H9 (cell line): ENCODE results near the gene JPT2. TPM values are rescaled to one million over a fixed set of nuclear protein-coding genes. Genes with fewer than 3 reads are reported as not detected.
A peak's percentile ranks its signal among the peaks of the same experiment; 100 is the strongest.

ENCODE experiments used
- DNase-seq: peaks from one replicate; pipeline ENCODE4 v3.0.0-alpha.2; 2017
- H2AFZ ChIP-seq: one replicate; pipeline ENCODE4 v1.6.1; 2013; ENCODE audit warnings: mild to moderate bottlenecking, low read length, control low read depth, moderate library complexity
- H2AK5ac ChIP-seq: 2 replicates; pipeline ENCODE4 v1.6.1; 2013; ENCODE audit warnings: low read length, control low read depth, mixed read lengths; ENCODE audit not compliant: insufficient read length
- H2BK120ac ChIP-seq: one replicate; pipeline ENCODE4 v1.6.1; 2013; ENCODE audit warnings: low read depth, mild to moderate bottlenecking, low read length, control low read depth, inconsistent platforms; ENCODE audit not compliant: poor library complexity, severe bottlenecking
- H2BK12ac ChIP-seq: 2 replicates; pipeline ENCODE4 v1.6.1; 2013; ENCODE audit warnings: low read length, control low read depth, mixed read lengths, low read depth; ENCODE audit not compliant: insufficient read length
- H2BK15ac ChIP-seq: 2 replicates; pipeline ENCODE4 v1.6.1; 2013; ENCODE audit warnings: low read depth, low read length, control low read depth
- H2BK20ac ChIP-seq: one replicate; pipeline ENCODE4 v1.6.1; 2013; ENCODE audit warnings: low read depth, mild to moderate bottlenecking, low read length, control low read depth, inconsistent platforms; ENCODE audit not compliant: poor library complexity, severe bottlenecking
- H2BK5ac ChIP-seq: 2 replicates; pipeline ENCODE4 v1.6.1; 2013; ENCODE audit warnings: low read length, control low read depth, mixed read lengths; ENCODE audit not compliant: insufficient read length
- H3K14ac ChIP-seq: 2 replicates; pipeline ENCODE4 v1.6.1; 2013; ENCODE audit warnings: low read length, control low read depth; ENCODE audit not compliant: insufficient read depth
- H3K18ac ChIP-seq: 2 replicates; pipeline ENCODE4 v1.6.1; 2013; ENCODE audit warnings: low read depth, mild to moderate bottlenecking, mixed read lengths, low read length, control low read depth; ENCODE audit not compliant: insufficient read length
- H3K23ac ChIP-seq: 2 replicates; pipeline ENCODE4 v1.6.1; 2013; ENCODE audit warnings: low read length, control low read depth, mixed read lengths, low read depth; ENCODE audit not compliant: insufficient read length
- H3K23me2 ChIP-seq: 2 replicates; pipeline ENCODE4 v1.6.1; 2013; ENCODE audit warnings: low read depth, mild to moderate bottlenecking, mixed read lengths, low read length, control low read depth; ENCODE audit not compliant: insufficient read length, poor library complexity, severe bottlenecking
- H3K27ac ChIP-seq: 2 replicates; pipeline ENCODE4 v1.5.1; 2013; ENCODE audit warnings: low read length, control low read depth, mixed read lengths, low read depth; ENCODE audit not compliant: insufficient read length
- H3K27me3 ChIP-seq: 2 replicates; pipeline ENCODE4 v1.6.1; 2013; ENCODE audit warnings: low read length, control low read depth, inconsistent platforms; ENCODE audit not compliant: insufficient read depth
- H3K4ac ChIP-seq: 2 replicates; pipeline ENCODE4 v1.6.1; 2013; ENCODE audit warnings: low read depth, mild to moderate bottlenecking, control low read depth, inconsistent platforms, low read length, moderate library complexity
- H3K4me1 ChIP-seq: 2 replicates; pipeline ENCODE4 v1.6.1; 2013; ENCODE audit warnings: low read length, control low read depth, inconsistent platforms; ENCODE audit not compliant: insufficient read depth
- H3K4me2 ChIP-seq: 2 replicates; pipeline ENCODE4 v1.6.1; 2013; ENCODE audit warnings: low read length, control low read depth, mixed read lengths; ENCODE audit not compliant: insufficient read length, insufficient read depth
- H3K56ac ChIP-seq: 2 replicates; pipeline ENCODE4 v1.6.1; 2013; ENCODE audit warnings: low read depth, mild to moderate bottlenecking, mixed read lengths, low read length, control low read depth; ENCODE audit not compliant: insufficient read length
- H3K79me1 ChIP-seq: 2 replicates; pipeline ENCODE4 v1.6.1; 2013; ENCODE audit warnings: low read depth, mild to moderate bottlenecking, moderate library complexity, low read length, control low read depth, inconsistent platforms; ENCODE audit not compliant: insufficient read depth, poor library complexity, severe bottlenecking
- H3K79me2 ChIP-seq: 2 replicates; pipeline ENCODE4 v1.6.1; 2013; ENCODE audit warnings: low read length, control low read depth, inconsistent platforms; ENCODE audit not compliant: insufficient read depth
- H3K9ac ChIP-seq: 2 replicates; pipeline ENCODE4 v1.6.1; 2013; ENCODE audit warnings: low read length, control low read depth, mixed read lengths; ENCODE audit not compliant: insufficient read length; ENCODE audit errors: extremely low read depth
- H3K9me3 ChIP-seq: one replicate; pipeline ENCODE4 v1.6.1; 2013; ENCODE audit warnings: low read depth, low read length, inconsistent platforms; ENCODE audit not compliant: control insufficient read depth
- H3T11ph ChIP-seq: one replicate; pipeline ENCODE4 v1.6.1; 2013; ENCODE audit warnings: mild to moderate bottlenecking, low read length, control low read depth, inconsistent platforms
- H4K20me1 ChIP-seq: one replicate; pipeline ENCODE4 v1.6.1; 2013; ENCODE audit not compliant: control insufficient read depth, insufficient read length, insufficient read depth
- H4K5ac ChIP-seq: 2 replicates; pipeline ENCODE4 v1.6.1; 2013; ENCODE audit warnings: low read depth, mild to moderate bottlenecking, mixed read lengths, low read length, control low read depth; ENCODE audit not compliant: insufficient read length
- H4K8ac ChIP-seq: replicated peaks from 2 replicates; pipeline ENCODE4 v1.6.1; 2013; ENCODE audit warnings: low read length, control low read depth, mixed read lengths, low read depth; ENCODE audit not compliant: insufficient read length
- H4K91ac ChIP-seq: 2 replicates; pipeline ENCODE4 v1.6.1; 2013; ENCODE audit warnings: low read depth, mild to moderate bottlenecking, moderate library complexity, mixed read lengths, low read length, control low read depth; ENCODE audit not compliant: insufficient read length
- H3K27ac Mint-ChIP-seq, 3 experiments: 2 replicates in 2 of 3; 3 replicates in 1 of 3; pipeline ENCODE4 v1.8.0; 2020 to 2021; ENCODE audit warnings: mixed read lengths in 3 of 3, mild to moderate bottlenecking in 1 of 3, moderate library complexity in 1 of 3
- H3K27me3 Mint-ChIP-seq: 2 replicates; pipeline ENCODE4 v1.8.0; 2021; ENCODE audit warnings: low read depth, mild to moderate bottlenecking, moderate library complexity, mixed read lengths
- H3K36me3 Mint-ChIP-seq, 3 experiments: 2 replicates in 2 of 3; 3 replicates in 1 of 3; pipeline ENCODE4 v1.8.0; 2020 to 2021; ENCODE audit warnings: low read depth in 3 of 3, mixed read lengths in 3 of 3; ENCODE audit not compliant: insufficient read depth in 1 of 3
- H3K4me1 Mint-ChIP-seq, 2 experiments: 2 replicates each; pipeline ENCODE4 v1.8.0; 2020; ENCODE audit warnings: mixed read lengths in 2 of 2
- H3K4me3 Mint-ChIP-seq, 2 experiments: 2 replicates in 1 of 2; 3 replicates in 1 of 2; pipeline ENCODE4 v1.8.0; 2020 to 2021; ENCODE audit warnings: mild to moderate bottlenecking in 2 of 2, mixed read lengths in 2 of 2, moderate library complexity in 1 of 2
- H3K9me3 Mint-ChIP-seq, 2 experiments: 2 replicates in 1 of 2; 3 replicates in 1 of 2; pipeline ENCODE4 v1.8.0; 2020; ENCODE audit warnings: mild to moderate bottlenecking in 2 of 2, mixed read lengths in 2 of 2, moderate library complexity in 1 of 2
- WGBS: extraction: QIAGEN DNeasy Blood & Tissue Kit; methylation state at CpG from one replicate; pipeline ENCODE4 v1.1.7; 2013; ENCODE audit warnings: missing lambda C conversion rate, low lambda C conversion rate, mixed read lengths; ENCODE audit not compliant: insufficient read length; ENCODE audit errors: extremely low coverage; 5-methylcytosine and 5-hydroxymethylcytosine counted together
- total RNA-seq: library from RNA; stranded (reverse); gene quantifications from 2 replicates; pipeline ENCODE4 v1.2.1, GENCODE V29; 2021
- TF ChIP-seq, protein P1 (sequence below): fragments of 200-600 bp; sonication (generic); conservative IDR thresholded peaks from 3 replicates; pipeline ENCODE4 v1.8.0; 2021; ENCODE audit warnings: antibody characterized with exemption, mild to moderate bottlenecking

Gene JPT2
- total RNA-seq, 1 experiment from 2014 or later = 206 TPM

DNA sequence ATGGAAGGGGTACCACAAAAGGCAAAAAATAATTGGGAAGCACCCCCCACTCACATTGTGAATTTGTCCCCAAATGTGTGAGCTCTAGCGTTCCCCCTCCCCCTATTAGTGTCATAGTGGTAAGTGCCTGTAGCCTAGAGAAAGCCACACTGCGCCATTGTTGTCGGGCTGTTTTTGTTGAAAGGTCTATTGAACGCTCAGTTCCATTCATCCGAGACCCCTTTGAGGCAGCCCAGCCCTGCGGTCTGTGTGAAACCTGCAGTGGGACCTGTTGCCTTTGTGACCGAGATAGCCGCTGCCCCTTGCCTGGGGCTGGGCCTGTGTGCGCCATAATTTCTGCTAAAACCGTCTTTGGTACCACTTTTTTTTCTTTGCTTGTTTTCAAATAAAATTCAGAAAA lies 3.0 kb downstream of the JPT2 start:
- H3K27ac Mint-ChIP-seq = peak overlapping the region; percentile 36 to 65 (median 42); a peak in 3 of 7 replicates
- peaks cover 4% of the 10 kb centered on the region for H4K20me1 ChIP-seq
- H2AFZ ChIP-seq = no peak overlapping the region
- no peak overlapping the region for H2AK5ac ChIP-seq
- peaks cover 13 to 58% (median 42%) of the 10 kb centered on the region in 3 experiments; a peak in 6 of 7 replicates for H3K36me3 Mint-ChIP-seq
- H2BK15ac ChIP-seq = no peak overlapping the region
- no peaks in the 10 kb centered on the region for H3K9me3 ChIP-seq
- no peaks in the 10 kb centered on the region; the same call in 1 of the 2 replicates for H3K27me3 Mint-ChIP-seq
- no peak overlapping the region for H4K8ac ChIP-seq
- H2BK5ac ChIP-seq = no peak overlapping the region
- H3K79me1 ChIP-seq = peaks cover 3% of the 10 kb centered on the region
- H3K27me3 ChIP-seq = no peaks in the 10 kb centered on the region
- DNase-seq = no peak
- no peak overlapping the region for H3K9ac ChIP-seq
- H3K4ac ChIP-seq = no peak overlapping the region
- H4K5ac ChIP-seq = no peak overlapping the region
- H3K9me3 Mint-ChIP-seq = no peaks in the 10 kb centered on the region
- peak overlapping the region; percentile 36 to 99; a peak in 1 of 5 replicates for H3K4me3 Mint-ChIP-seq
- peaks cover 6% of the 10 kb centered on the region for H3K23me2 ChIP-seq
- H2BK12ac ChIP-seq = no peak overlapping the region
- no peak overlapping the region for H3K23ac ChIP-seq
- no peak overlapping the region for H3K14ac ChIP-seq
- peaks cover 29 to 31% of the 10 kb centered on the region in 2 experiments for H3K4me1 Mint-ChIP-seq
- peaks cover 57% of the 10 kb centered on the region for H3K79me2 ChIP-seq
- H3K27ac ChIP-seq = no peak overlapping the region
- H3K4me1 ChIP-seq = no peaks in the 10 kb centered on the region
- H4K91ac ChIP-seq = no peak overlapping the region
- no peak overlapping the region for H3K56ac ChIP-seq
- no CpG with 5 or more reads among the region's 10 CpGs for WGBS
- no peak overlapping the region for H3T11ph ChIP-seq
- H3K4me2 ChIP-seq = no peak overlapping the region
- H3K18ac ChIP-seq = no peak overlapping the region
- H2BK120ac ChIP-seq = no peak overlapping the region
- H2BK20ac ChIP-seq = no peak overlapping the region
- TF ChIP-seq, protein P1, sequence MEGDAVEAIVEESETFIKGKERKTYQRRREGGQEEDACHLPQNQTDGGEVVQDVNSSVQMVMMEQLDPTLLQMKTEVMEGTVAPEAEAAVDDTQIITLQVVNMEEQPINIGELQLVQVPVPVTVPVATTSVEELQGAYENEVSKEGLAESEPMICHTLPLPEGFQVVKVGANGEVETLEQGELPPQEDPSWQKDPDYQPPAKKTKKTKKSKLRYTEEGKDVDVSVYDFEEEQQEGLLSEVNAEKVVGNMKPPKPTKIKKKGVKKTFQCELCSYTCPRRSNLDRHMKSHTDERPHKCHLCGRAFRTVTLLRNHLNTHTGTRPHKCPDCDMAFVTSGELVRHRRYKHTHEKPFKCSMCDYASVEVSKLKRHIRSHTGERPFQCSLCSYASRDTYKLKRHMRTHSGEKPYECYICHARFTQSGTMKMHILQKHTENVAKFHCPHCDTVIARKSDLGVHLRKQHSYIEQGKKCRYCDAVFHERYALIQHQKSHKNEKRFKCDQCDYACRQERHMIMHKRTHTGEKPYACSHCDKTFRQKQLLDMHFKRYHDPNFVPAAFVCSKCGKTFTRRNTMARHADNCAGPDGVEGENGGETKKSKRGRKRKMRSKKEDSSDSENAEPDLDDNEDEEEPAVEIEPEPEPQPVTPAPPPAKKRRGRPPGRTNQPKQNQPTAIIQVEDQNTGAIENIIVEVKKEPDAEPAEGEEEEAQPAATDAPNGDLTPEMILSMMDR = no peak
